Measurements from ENCODE around the gene BIRC2. TPM values are rescaled to one million over a fixed set of nuclear protein-coding genes. Genes with fewer than 3 reads are reported as not detected.

BIRC2 gene
- total and polyA plus RNA-seq, 9 of the 15 experiments (the other 6 are each of a cell fraction or from before 2014, with no cell fraction given), result 14.3 to 45.9 (median 20.7) TPM

DNA sequence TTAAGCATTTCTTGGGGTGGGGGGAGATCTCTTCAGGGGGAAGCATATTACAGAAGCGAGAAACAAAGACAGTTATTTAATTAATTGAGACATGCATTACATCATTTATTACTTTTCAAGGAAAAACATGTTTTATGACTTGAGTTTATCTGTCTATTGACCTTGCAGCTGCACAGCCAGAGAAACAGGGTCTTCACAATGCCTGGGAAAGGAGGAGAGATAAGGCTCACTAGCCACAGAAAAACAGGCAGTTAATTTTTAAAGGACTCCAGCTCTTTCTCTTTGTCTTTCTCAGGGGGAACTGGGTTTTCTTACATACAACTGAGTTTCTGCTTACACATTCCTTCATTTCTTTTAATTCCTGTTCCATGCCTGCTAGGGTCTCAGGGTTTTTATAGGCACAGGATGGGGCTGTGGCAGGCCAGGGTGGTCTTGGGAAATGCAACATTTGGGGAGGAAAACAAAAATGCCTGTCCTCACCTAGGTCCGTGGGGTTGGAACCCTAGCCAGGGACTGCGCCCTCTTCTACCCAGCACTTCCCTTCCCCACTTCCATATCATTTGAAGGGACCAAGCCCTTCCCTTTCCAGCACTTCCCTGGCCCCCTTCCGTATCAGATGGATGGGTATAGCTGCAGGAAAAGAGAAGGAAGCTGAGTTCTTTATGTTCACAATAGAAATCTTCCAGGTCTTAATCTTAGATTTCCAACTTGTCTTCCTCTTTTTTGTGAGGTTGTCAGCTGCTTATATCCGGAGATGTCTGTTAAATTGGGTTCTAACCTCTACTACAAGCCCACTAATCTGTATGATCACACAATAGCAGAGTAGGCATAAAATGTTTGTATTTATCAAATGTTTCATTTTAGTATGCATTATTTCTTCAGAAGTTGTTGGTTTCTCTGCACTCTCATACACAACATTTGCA is 38.3 kb downstream of the BIRC2 start (continued):
- TF ChIP-seq, protein P1, sequence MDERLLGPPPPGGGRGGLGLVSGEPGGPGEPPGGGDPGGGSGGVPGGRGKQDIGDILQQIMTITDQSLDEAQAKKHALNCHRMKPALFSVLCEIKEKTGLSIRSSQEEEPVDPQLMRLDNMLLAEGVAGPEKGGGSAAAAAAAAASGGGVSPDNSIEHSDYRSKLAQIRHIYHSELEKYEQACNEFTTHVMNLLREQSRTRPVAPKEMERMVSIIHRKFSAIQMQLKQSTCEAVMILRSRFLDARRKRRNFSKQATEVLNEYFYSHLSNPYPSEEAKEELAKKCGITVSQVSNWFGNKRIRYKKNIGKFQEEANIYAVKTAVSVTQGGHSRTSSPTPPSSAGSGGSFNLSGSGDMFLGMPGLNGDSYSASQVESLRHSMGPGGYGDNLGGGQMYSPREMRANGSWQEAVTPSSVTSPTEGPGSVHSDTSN (CRISPR knock-in tag; IDR thresholded peaks at IDR 0.05; ENCODE audit: low read depth), result no peak
- TF ChIP-seq, protein P1 (tag; conservative IDR thresholded peaks at IDR 0.05; ENCODE audit: low read depth), result 0 out of 2 replicates have a peak, but pooled peaks have one; percentile 50
- TF ChIP-seq SMARCE1 (IDR thresholded peaks at IDR 0.05) (peak; percentile 50; the same call in 1 of the 2 replicates), TCF3 (CRISPR knock-in tag; IDR thresholded peaks at IDR 0.05) (peak; percentile 76), MAFK (IDR thresholded peaks at IDR 0.05; ENCODE audit: low read length) (no peak), JUN (IDR thresholded peaks at IDR 0.05; ENCODE audit: borderline replicate concordance, low read depth, low read length) (no peak), JUN (CRISPR knock-in tag; IDR thresholded peaks at IDR 0.05; ENCODE audit: borderline replicate concordance) (no peak), MAZ (CRISPR knock-in tag; conservative IDR thresholded peaks at IDR 0.05 in 1 of 2, IDR thresholded peaks at IDR 0.05 in 1 of 2) (peak; percentile 12 to 38; a peak in 2 of 4 replicates), CXXC5 (CRISPR knock-in tag; IDR thresholded peaks at IDR 0.05) (0 out of 2 replicates have a peak, but pooled peaks have one; percentile 11), TEAD4 (IDR thresholded peaks at IDR 0.05; ENCODE audit: low read length) (peak; percentile 50; the same call in 1 of the 2 replicates), TEAD4 (CRISPR knock-in tag; IDR thresholded peaks at IDR 0.05; ENCODE audit: borderline replicate concordance) (no peak), MTA2 (IDR thresholded peaks at IDR 0.05; ENCODE audit: low read depth) (peak; percentile 30; the same call in 1 of the 2 replicates), STAT5A (IDR thresholded peaks at IDR 0.05; ENCODE audit: borderline replicate concordance, low read length) (peak; percentile 26; the same call in 1 of the 2 replicates)
- TF ChIP-seq, protein P2, sequence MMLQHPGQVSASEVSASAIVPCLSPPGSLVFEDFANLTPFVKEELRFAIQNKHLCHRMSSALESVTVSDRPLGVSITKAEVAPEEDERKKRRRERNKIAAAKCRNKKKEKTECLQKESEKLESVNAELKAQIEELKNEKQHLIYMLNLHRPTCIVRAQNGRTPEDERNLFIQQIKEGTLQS (IDR thresholded peaks at IDR 0.05), result peak; percentile 46; the same call in 1 of the 2 replicates
- TF ChIP-seq, protein P2 (CRISPR knock-in tag; conservative IDR thresholded peaks at IDR 0.05), result no peak
- TF ChIP-seq, protein P3, sequence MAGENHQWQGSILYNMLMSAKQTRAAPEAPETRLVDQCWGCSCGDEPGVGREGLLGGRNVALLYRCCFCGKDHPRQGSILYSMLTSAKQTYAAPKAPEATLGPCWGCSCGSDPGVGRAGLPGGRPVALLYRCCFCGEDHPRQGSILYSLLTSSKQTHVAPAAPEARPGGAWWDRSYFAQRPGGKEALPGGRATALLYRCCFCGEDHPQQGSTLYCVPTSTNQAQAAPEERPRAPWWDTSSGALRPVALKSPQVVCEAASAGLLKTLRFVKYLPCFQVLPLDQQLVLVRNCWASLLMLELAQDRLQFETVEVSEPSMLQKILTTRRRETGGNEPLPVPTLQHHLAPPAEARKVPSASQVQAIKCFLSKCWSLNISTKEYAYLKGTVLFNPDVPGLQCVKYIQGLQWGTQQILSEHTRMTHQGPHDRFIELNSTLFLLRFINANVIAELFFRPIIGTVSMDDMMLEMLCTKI (IDR thresholded peaks at IDR 0.05; ENCODE audit: partially characterized antibody), result no peak
- TF ChIP-seq, protein P4, sequence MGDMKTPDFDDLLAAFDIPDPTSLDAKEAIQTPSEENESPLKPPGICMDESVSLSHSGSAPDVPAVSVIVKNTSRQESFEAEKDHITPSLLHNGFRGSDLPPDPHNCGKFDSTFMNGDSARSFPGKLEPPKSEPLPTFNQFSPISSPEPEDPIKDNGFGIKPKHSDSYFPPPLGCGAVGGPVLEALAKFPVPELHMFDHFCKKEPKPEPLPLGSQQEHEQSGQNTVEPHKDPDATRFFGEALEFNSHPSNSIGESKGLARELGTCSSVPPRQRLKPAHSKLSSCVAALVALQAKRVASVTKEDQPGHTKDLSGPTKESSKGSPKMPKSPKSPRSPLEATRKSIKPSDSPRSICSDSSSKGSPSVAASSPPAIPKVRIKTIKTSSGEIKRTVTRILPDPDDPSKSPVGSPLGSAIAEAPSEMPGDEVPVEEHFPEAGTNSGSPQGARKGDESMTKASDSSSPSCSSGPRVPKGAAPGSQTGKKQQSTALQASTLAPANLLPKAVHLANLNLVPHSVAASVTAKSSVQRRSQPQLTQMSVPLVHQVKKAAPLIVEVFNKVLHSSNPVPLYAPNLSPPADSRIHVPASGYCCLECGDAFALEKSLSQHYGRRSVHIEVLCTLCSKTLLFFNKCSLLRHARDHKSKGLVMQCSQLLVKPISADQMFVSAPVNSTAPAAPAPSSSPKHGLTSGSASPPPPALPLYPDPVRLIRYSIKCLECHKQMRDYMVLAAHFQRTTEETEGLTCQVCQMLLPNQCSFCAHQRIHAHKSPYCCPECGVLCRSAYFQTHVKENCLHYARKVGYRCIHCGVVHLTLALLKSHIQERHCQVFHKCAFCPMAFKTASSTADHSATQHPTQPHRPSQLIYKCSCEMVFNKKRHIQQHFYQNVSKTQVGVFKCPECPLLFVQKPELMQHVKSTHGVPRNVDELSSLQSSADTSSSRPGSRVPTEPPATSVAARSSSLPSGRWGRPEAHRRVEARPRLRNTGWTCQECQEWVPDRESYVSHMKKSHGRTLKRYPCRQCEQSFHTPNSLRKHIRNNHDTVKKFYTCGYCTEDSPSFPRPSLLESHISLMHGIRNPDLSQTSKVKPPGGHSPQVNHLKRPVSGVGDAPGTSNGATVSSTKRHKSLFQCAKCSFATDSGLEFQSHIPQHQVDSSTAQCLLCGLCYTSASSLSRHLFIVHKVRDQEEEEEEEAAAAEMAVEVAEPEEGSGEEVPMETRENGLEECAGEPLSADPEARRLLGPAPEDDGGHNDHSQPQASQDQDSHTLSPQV (IDR thresholded peaks at IDR 0.05), result peak; percentile 36

All from K562 (cell line).